ENCODE data around the gene FXYD6.

GRCh38 chr11:117807482-117808327 lies 68.8 kb downstream of the FXYD6 start:
- TF ChIP-seq CTCF (IDR thresholded peaks at IDR 0.05) (peak; percentile 87 to 93), EP300 (IDR thresholded peaks at IDR 0.05) (no peak), POLR2A (IDR thresholded peaks at IDR 0.05) (no peak)
